ENCODE measurements around the gene NUB1. TPM values are rescaled to one million over a fixed set of nuclear protein-coding genes. Genes with fewer than 3 reads are reported as not detected.

The NUB1 gene
- total RNA-seq, 4 donors from 2014 or later: 27.9 to 51.1 (median 39.1) TPM

GRCh38 chr7:151416941-151417315 lies 75.3 kb downstream of the NUB1 start:
- no peak overlapping the region for H3K4me3 ChIP-seq
- intact Hi-C loops (cut with DNase I; ENCODE audit: low total_unique reads): no loop called here
- DNase-seq: peak; percentile 62 to 73
- H3K27ac ChIP-seq: peak overlapping the region; percentile 48 to 61
- H3K9me3 ChIP-seq: no peaks in the 10 kb centered on the region
- no peaks in the 10 kb centered on the region for H3K36me3 ChIP-seq
- H3K4me1 ChIP-seq: no peaks in the 10 kb centered on the region
- H3K27me3 ChIP-seq: no peaks in the 10 kb centered on the region
- TF ChIP-seq CTCF (IDR thresholded peaks at IDR 0.05) (no peak), POLR2A (IDR thresholded peaks at IDR 0.05) (no peak)

DNA sequence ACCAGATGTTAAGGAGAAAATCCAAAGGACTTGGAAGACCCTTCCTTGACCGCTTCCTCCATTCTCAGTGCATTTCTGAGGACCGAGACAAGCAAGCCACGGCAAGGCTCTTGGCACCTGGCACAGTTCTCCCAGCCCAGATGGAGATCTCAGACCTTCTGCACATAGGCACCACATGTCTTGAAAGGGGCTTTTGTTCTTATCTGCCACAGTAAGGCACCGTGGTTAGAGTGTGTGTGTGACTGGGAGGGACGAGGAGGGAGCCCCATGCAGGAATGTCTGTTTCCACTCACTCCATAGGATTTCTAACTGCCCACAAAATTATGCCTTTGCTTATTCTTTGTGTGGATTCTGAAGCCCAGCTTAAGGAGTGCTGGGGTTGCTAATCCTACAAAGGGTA lies 78.5 kb downstream of the NUB1 start:
- H3K36me3 ChIP-seq: no peaks in the 10 kb centered on the region
- intact Hi-C loops (cut with DNase I; ENCODE audit: low total_unique reads): no loop called here
- H3K9me3 ChIP-seq: no peaks in the 10 kb centered on the region
- no peak for TF ChIP-seq CTCF (IDR thresholded peaks at IDR 0.05)
- TF ChIP-seq POLR2A (IDR thresholded peaks at IDR 0.05): no peak
- H3K4me3 ChIP-seq: no peak overlapping the region
- no peaks in the 10 kb centered on the region for H3K4me1 ChIP-seq
- H3K27me3 ChIP-seq: no peaks in the 10 kb centered on the region
- no peak for DNase-seq
- H3K27ac ChIP-seq: no peak overlapping the region

DNA sequence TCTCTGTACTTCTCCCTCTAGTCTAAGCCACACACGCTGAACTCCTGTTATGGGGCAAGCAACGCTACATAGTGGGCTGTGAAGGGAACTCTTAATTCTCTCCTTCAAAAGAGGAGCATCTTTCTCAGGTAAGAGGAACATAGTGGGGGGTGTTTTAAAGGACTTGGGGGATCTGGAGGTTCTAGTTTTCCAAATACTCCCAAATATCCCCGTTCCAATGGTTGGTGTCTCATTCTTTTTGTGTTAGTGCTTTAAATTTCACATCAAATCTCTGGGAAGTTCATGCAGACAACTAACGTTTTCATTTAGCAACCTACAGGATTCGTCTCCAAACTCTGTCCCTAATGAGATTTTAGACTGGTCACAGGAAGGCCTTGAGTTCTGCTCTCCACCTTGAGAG lies 80.6 kb downstream of the NUB1 start:
- Histone ChIP-seq H3K9me3 (no peaks in the 10 kb centered on the region), H3K4me3 (no peak overlapping the region), H3K4me1 (peaks cover 5% of the 10 kb centered on the region in 2 donors), H3K27me3 (no peaks in the 10 kb centered on the region), H3K36me3 (no peaks in the 10 kb centered on the region), H3K27ac (no peak overlapping the region)
- no peak for TF ChIP-seq CTCF (IDR thresholded peaks at IDR 0.05)
- TF ChIP-seq POLR2A (IDR thresholded peaks at IDR 0.05): no peak
- no peak for DNase-seq
- intact Hi-C loops (cut with DNase I; ENCODE audit: low total_unique reads): no loop called here

DNA sequence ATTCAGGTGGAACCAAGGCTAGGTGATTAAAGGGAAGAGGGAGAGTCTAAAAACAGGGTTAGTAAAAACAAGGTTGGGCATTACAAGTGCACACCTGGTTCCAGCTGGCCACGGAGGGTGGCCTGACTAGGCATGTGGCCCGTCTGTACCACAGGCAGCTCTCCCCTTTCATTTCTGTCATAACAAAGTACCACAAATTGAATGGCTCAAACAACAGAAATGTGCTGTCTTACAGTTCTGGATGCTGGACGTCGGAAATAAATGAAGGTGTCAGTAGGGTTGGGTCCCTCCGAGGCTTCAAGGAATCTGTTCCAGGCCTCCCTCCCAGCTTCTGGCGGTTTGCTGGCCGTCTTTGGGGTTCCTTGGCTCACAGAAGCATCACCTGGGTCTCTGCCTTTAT lies 81.6 kb downstream of the NUB1 start:
- Histone ChIP-seq H3K9me3 (no peaks in the 10 kb centered on the region), H3K4me3 (no peak overlapping the region), H3K27ac (no peak overlapping the region), H3K4me1 (peaks cover 9 to 13% of the 10 kb centered on the region in 2 donors), H3K27me3 (no peaks in the 10 kb centered on the region), H3K36me3 (no peaks in the 10 kb centered on the region)
- TF ChIP-seq CTCF (IDR thresholded peaks at IDR 0.05) (no peak), POLR2A (IDR thresholded peaks at IDR 0.05) (no peak)
- no peak for DNase-seq
- intact Hi-C loops (cut with DNase I; ENCODE audit: low total_unique reads): no loop called here

DNA sequence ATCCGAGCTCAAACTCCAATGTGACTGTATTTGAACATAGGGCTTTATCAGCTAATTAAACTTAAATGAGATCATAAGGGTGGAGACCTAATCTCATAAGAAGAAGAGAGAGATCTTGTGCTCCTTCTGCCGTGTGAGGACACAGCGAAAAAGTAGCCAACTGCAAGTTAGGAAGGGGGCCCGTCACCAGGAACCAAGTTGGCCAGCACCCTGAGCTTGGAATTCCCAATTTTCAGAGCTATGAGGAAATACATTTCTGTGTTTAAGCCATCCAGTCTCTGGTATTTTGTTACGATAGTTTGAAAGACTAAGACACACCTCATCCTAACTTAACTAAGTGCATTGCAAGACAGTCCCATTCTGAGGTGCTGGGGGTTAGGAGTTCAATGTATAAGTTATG lies 82.3 kb downstream of the NUB1 start:
- DNase-seq: peak in 1 of 2 donors; percentile 8
- peaks cover 9 to 18% of the 10 kb centered on the region in 2 donors for H3K4me1 ChIP-seq
- intact Hi-C loops (cut with DNase I; ENCODE audit: low total_unique reads): no loop called here
- H3K4me3 ChIP-seq: no peak overlapping the region
- H3K27ac ChIP-seq: no peak overlapping the region
- no peaks in the 10 kb centered on the region for H3K9me3 ChIP-seq
- TF ChIP-seq CTCF (IDR thresholded peaks at IDR 0.05) (no peak), POLR2A (IDR thresholded peaks at IDR 0.05) (no peak)
- no peaks in the 10 kb centered on the region for H3K36me3 ChIP-seq
- H3K27me3 ChIP-seq: no peaks in the 10 kb centered on the region
